Activated CD4-positive, alpha-beta T cell treated with anti-CD3 and anti-CD28 coated beads, Interleukin-2, Interleukin-6, amounts not matched to agents 100 ng/mL and 50 ng/mL, durations not matched to agents 16 hours and 8 hours (primary cell): Measurements from ENCODE around the gene IGFL3.

Source experiments
- DNase-seq: peaks from one replicate; pipeline ENCODE4 v3.0.0-alpha.2; 2020

Gene IGFL3

DNA sequence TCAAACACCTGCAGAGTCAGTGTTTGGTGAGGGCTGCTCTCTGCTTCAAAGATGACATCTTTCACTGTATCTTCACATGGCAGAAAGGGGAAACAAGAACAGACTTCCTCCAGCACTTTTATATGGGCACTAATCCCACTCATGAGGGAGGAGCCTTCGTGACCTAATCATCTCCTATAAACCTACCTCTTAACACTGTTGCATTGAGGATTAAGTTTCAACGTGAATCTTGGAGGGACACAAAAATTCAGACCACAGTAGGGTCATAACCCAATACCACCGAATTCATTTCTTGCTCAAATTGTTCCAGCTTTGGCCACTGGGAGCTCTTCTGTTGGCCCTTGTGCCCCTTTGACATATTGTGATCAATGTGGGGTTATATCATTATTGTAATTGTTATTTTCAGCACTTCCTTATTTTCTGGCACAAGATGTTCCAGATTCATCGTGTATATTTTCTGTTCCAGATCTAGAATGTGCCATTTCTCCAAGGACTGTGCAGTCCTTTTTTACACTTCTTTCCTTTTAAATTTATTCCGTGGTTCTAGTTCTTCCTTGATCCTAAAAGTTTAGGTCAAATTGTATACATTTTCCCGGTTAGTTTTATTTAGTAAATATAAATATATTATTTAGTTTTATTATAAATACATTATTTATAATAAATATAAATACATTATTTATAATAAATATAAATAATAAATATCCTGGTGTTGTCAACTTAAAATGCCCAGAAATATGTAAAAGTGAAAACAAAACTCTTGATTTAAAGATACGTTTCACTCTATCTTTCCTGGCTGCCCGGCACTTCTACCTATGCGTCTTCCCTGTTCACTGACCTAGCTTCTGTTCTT lies 48.2 kb downstream of the IGFL3 start:
- no peak for DNase-seq

DNA sequence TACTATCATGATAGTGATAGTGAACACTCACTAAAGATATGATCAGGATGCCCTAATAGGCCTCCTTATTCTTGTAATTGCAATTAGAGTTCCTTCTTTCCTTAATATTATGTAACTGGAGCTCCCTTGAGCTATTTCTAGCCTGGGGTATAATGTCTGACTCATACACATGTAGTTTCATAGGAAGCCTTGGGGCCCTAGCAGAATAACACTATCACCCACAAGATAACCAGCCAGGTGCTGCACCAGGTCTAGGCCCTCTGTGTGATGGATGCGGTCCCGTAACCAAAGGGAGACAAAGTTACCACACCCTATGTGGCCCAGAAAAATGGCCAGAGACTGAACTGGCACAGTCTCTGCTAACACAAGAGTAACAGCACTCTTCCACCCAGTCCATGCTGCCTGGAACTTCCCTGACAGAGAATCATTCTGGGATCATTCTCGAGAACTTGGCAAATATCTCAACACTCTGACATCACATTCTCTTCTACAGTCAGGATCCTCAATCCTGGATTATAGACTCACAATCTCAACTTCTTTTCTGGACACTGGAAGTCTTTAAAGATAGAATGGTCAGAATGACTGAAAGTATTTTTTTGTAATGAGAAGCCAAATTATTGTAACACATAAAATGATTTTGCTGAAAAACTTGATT lies 51.1 kb downstream of the IGFL3 start:
- no peak for DNase-seq
